AG10803 (cell line): Measurements from ENCODE around the gene C1orf167.

Experiments used
- DNase-seq: peaks from one replicate; pipeline ENCODE4 v3.0.0; 2010; ENCODE audit warnings: low read depth
- H3K4me3 ChIP-seq: 2 replicates; pipeline ENCODE4 v1.5.1; 2011; ENCODE audit warnings: mild to moderate bottlenecking, low read length, control low read depth
- TF ChIP-seq, protein P1 (sequence below): conservative IDR thresholded peaks from 2 replicates; pipeline ENCODE4 v1.5.1; 2011; ENCODE audit warnings: mild to moderate bottlenecking, low read length, control low read depth, inconsistent platforms

The C1orf167 gene

DNA sequence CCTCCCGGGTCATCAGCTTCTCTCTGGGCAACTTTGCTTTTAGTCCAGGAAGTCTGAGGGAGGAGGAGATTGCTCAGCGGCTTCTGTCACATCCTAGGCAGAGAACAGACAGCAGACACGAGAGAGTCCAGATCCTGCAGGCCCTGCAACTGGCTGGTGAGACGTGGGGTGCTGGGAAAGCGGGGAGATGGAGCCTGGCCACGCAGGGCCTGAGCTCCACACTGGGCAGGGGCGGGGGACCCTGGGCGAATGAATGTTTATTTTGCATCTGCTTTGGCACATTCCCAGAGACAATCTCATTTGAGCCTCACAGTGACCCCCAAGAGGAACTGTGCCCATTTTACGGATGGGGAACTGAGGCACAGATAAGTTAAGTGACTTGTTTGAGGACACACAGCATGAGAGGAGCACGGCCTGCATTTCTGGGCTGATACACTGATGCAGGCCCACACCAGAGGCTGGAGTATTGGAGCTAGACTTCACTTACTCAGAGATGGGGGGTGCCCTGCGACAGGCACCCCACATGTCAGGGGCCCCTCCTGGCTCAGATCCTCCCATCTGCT is 9.6 kb downstream of the C1orf167 start:
- no peak for DNase-seq
- TF ChIP-seq, protein P1, sequence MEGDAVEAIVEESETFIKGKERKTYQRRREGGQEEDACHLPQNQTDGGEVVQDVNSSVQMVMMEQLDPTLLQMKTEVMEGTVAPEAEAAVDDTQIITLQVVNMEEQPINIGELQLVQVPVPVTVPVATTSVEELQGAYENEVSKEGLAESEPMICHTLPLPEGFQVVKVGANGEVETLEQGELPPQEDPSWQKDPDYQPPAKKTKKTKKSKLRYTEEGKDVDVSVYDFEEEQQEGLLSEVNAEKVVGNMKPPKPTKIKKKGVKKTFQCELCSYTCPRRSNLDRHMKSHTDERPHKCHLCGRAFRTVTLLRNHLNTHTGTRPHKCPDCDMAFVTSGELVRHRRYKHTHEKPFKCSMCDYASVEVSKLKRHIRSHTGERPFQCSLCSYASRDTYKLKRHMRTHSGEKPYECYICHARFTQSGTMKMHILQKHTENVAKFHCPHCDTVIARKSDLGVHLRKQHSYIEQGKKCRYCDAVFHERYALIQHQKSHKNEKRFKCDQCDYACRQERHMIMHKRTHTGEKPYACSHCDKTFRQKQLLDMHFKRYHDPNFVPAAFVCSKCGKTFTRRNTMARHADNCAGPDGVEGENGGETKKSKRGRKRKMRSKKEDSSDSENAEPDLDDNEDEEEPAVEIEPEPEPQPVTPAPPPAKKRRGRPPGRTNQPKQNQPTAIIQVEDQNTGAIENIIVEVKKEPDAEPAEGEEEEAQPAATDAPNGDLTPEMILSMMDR, result no peak
- no peak overlapping the region for H3K4me3 ChIP-seq

DNA sequence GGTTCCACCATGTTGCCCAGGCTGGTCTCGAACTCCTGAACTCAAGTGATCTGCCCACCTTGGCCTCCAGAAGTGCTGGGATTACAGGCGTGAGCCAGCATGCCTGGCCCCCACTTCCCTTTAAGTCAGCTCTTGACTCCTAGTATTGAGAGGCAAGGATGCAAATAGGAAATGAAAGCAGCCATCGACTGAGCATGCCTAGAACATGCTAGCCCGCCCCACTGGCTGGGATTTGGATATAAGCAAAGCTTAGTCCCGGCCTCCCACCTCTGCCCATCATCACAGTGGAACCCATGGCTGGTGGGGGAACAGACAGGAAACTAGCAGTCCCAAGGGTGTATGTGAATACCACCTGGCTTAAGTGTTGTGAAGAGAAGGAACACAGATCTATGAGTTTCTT is 10.5 kb downstream of the C1orf167 start:
- no peak for DNase-seq
- TF ChIP-seq, protein P1, result no peak
- H3K4me3 ChIP-seq, result no peak overlapping the region

DNA sequence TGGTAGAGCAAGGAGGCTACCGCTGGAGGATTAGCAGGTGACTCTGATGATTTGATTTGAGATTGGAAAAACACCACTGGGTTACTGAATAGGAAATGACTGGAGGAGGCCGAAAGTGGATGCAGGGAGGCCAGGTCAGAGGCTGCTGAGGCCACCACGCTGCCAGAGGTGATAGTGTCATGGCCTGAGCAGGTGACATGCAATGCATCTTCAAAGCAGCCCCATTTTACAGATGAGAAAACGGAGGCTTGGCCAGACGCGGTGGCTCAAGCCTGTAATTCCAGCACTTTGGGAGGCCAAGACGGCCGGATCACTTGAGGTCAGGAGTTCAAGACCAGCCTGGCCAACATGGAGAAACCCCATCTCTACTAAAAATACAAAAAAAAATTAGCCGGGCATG is 12.8 kb downstream of the C1orf167 start:
- H3K4me3 ChIP-seq, result no peak overlapping the region
- TF ChIP-seq, protein P1, result no peak
- DNase-seq, result no peak

DNA sequence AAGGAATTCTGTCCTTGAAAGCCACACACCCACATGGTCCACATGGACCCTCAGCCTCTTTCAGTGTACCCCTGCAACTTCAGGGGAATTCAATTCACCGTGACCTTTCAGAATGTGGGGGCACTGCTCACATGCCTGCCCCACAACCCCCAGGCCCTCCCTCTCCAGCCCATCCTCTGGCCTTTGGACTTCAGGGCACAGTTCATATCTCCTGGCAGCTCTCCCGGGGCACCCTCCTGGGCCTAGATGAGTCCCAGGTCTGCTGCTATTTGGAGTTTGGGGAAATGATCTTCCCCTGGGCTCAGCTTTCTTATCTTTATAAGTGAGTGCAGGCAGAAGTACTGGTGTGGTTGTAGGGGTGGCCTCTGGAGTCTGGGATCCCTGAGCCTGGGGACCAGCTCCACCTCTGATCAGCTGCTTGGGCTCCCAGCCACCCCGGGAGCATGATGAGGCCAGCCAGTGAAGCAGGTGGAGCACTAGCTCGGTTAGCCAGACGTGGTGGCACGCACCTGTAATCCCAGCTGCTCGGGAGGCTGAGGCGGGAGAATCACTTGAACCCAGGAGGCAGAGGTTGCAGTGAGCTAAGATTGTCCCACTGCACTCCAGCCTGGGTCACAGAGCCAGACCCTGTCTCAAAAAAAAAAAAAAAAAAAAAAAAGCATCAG is 15.8 kb downstream of the C1orf167 start:
- TF ChIP-seq, protein P1, result no peak
- no peak for DNase-seq

DNA sequence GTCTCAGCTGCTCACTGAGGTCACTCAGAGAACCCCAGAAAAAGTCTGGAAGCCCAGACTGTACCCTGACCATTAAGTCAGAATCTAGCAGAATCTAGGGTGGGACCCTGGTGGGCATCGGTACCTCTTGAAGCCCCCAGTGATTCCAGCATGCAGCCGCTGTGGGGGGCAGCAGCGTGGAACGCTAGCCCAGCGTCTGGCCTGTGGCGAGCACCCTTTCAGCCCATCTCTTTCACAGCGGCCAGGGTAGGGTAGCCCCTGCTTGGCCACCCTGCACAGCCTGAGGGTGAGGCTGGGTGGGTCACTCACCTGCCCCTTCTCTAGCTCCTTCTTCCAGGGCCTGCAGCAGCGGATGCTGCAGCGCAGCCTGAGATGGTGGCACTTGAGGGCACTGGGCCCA is 16.3 kb downstream of the C1orf167 start:
- TF ChIP-seq, protein P1, result no peak
- H3K4me3 ChIP-seq, result no peak overlapping the region
- DNase-seq, result no peak

More for the DNA sequence above, 15.8 kb downstream of the C1orf167 start:
- H3K4me3 ChIP-seq, result no peak overlapping the region

DNA sequence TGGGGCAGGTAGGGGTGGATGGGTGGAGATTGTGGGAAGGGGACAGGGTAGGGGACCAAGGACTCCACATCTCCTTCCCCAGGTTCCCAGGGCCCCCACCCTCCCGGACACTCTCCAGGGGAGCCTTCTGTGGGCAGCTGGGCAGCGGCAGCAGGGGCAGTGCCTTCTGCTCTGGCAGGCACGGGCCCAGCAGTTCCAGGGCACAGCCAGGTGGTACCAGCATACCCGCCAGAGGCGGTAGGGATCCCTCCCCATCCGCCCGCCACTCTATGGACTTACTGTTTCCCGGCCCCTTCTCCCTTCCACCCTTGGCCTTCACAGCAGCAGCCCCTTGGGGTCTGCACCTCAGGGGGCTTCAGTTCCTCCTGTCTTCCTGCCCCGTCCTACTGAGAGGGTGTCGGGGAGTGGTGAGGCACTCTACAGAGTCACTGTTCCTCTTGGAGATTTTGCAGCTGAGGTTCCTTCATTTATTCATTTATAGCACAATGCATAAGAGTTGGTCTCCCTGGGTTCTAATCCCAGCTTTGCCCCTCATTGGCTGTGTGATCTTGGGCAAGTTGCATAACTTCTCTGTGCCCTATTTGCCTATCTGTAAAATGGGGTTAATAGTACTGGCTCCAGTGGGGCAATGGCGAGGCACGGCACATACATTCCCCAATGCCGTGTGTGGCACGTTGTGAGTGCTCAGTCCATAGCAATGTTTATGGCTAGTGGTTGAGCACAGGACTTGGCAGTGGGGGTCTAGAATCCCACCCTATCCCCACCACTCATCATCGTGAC is 17.0 kb downstream of the C1orf167 start:
- DNase-seq, result no peak
- TF ChIP-seq, protein P1, result no peak
- no peak overlapping the region for H3K4me3 ChIP-seq
